ENCODE results near the gene GJC1. TPM values are rescaled to one million over a fixed set of nuclear protein-coding genes. Genes with fewer than 3 reads are reported as not detected.

Gene GJC1
- total and polyA plus RNA-seq, 2 of the 8 experiments (the other 6 are each of a cell fraction or from before 2014, with no cell fraction given), result 29.1 to 154 TPM

GRCh38 chr17:44792276-44792675 lies 37.8 kb downstream of the GJC1 start:
- no peak overlapping the region for H2AFZ ChIP-seq (ENCODE audit: low read length)
- H3K23me2 ChIP-seq (ENCODE audit: low read depth, low read length), result no peaks in the 10 kb centered on the region
- 100% methylated on average over 1 of the region's 1 CpG; no CpG with 5 or more reads in 1 of the 2 experiments for WGBS, 2 experiments (ENCODE audit: extremely low coverage in 1 of 2, insufficient coverage in 1 of 2, insufficient read length in 1 of 2, insufficient replicate concordance in 2 of 2, low coverage in 1 of 2, low lambda C conversion rate in 2 of 2, missing lambda C conversion rate in 1 of 2)
- no peak overlapping the region for H2AK5ac ChIP-seq (ENCODE audit: low read depth, low read length)
- H4K91ac ChIP-seq (replicated peaks; ENCODE audit: insufficient read length, low read length), result no peak overlapping the region
- H3K4me3 ChIP-seq (ENCODE audit: extremely low read depth in 1 of 4, insufficient read depth in 2 of 4, low read depth in 3 of 4, low read length in 4 of 4), result no peak overlapping the region
- DNase-seq (ENCODE audit: low read depth in 1 of 2, low spot score in 2 of 2) (no peak), FAIRE-seq (no peak)
- H3K79me1 ChIP-seq (ENCODE audit: low read depth, low read length), result no peaks in the 10 kb centered on the region
- H3K9ac ChIP-seq (replicated peaks in 1 of 4; ENCODE audit: extremely low read depth in 1 of 4, low read depth in 3 of 4, low read length in 3 of 4), result no peak overlapping the region
- H3K27ac ChIP-seq (ENCODE audit: low read depth, low read length), result no peak overlapping the region
- no peak overlapping the region for H2BK12ac ChIP-seq (ENCODE audit: low read depth, low read length)
- TF ChIP-seq RNF2 (IDR thresholded peaks at IDR 0.05; ENCODE audit: borderline replicate concordance, low read depth, low read length, missing control alignments, poor library complexity, severe bottlenecking) (no peak), POLR2A (IDR thresholded peaks at IDR 0.05; ENCODE audit: control extremely low read depth in 1 of 2, low read depth in 2 of 2, low read length in 2 of 2) (no peak), BCL11A (IDR thresholded peaks at IDR 0.05; ENCODE audit: low read depth in 2 of 2, low read length in 2 of 2) (no peak), SIN3A (conservative IDR thresholded peaks at IDR 0.05 in 1 of 2, IDR thresholded peaks at IDR 0.05 in 1 of 2; ENCODE audit: low read depth in 1 of 2, low read length in 2 of 2) (no peak), FOSL1 (IDR thresholded peaks at IDR 0.05; ENCODE audit: insufficient read depth, low read depth, low read length) (no peak), CHD2 (IDR thresholded peaks at IDR 0.05; ENCODE audit: low read length) (no peak), RXRA (IDR thresholded peaks at IDR 0.05; ENCODE audit: insufficient read depth, low read depth, low read length) (no peak), SIRT6 (IDR thresholded peaks at IDR 0.05; ENCODE audit: low read length) (no peak), E2F6 (IDR thresholded peaks at IDR 0.05) (no peak), SUZ12 (IDR thresholded peaks at IDR 0.05; ENCODE audit: low read length) (no peak), MAX (IDR thresholded peaks at IDR 0.05) (no peak)
- H2BK20ac ChIP-seq (ENCODE audit: low read length), result no peak overlapping the region
- no peak overlapping the region for H2BK120ac ChIP-seq (replicated peaks; ENCODE audit: low read depth, low read length)
- H4K5ac ChIP-seq (ENCODE audit: insufficient read length, low read depth, low read length), result no peak overlapping the region
- H4K8ac ChIP-seq (ENCODE audit: extremely low read depth, insufficient read depth, low read length), result no peak overlapping the region
- H3K4ac ChIP-seq (replicated peaks; ENCODE audit: insufficient read length, low read depth, low read length), result no peak overlapping the region
- ChIA-PET POLR2A (ENCODE audit: partially characterized antibody) (interaction anchor here (0.5 to 0.9 kb wide), 3 partner anchors 11 to 57 kb away, joined by 3 read pairs; no protein-coding TSS in a partner anchor), CTCF (ENCODE audit: partially characterized antibody) (interaction anchor here (0.7 kb wide), 1 partner anchor 85 kb away, joined by 4 read pairs; no protein-coding TSS in a partner anchor)
- H3K9me3 ChIP-seq (ENCODE audit: insufficient read depth in 2 of 2, low read depth in 1 of 2, low read length in 1 of 2), result no peaks in the 10 kb centered on the region
- no peak overlapping the region for H3K18ac ChIP-seq (ENCODE audit: extremely low read depth, low read length)
- no peak overlapping the region for H2BK15ac ChIP-seq (ENCODE audit: low read length)
- no peak overlapping the region for H2BK5ac ChIP-seq (ENCODE audit: low read depth, low read length)
- no peaks in the 10 kb centered on the region for H3K27me3 ChIP-seq (replicated peaks in 1 of 4; ENCODE audit: control insufficient read depth in 3 of 4, extremely low read depth in 1 of 4, insufficient read depth in 3 of 4, low read length in 3 of 4)
- H4K20me1 ChIP-seq (replicated peaks in 1 of 2; ENCODE audit: control insufficient read depth in 1 of 2, insufficient read depth in 2 of 2, low read length in 2 of 2), result peaks cover 0 to 5% of the 10 kb centered on the region in 2 experiments
- no peaks in the 10 kb centered on the region for H3K79me2 ChIP-seq (ENCODE audit: control insufficient read depth in 1 of 2, insufficient read depth in 2 of 2, low read length in 2 of 2)
- no peak overlapping the region for H3K14ac ChIP-seq (ENCODE audit: insufficient read length)
- no peak overlapping the region for H3K23ac ChIP-seq (ENCODE audit: insufficient read length)
- peaks cover 0 to 3% (median 0%) of the 10 kb centered on the region in 4 experiments; a peak in 2 of 7 replicates for H3K4me1 ChIP-seq (replicated peaks in 1 of 4; ENCODE audit: control insufficient read depth in 3 of 4, insufficient read depth in 4 of 4, low read length in 3 of 4)
- H3K56ac ChIP-seq (replicated peaks; ENCODE audit: insufficient read length, low read depth, low read length), result no peak overlapping the region
- peaks cover 0 to under 1% (median 0%) of the 10 kb centered on the region in 4 experiments; a peak in 2 of 8 replicates for H3K36me3 ChIP-seq (ENCODE audit: control insufficient read depth in 2 of 4, insufficient read depth in 4 of 4, low read length in 3 of 4)
- no peak overlapping the region for H3K4me2 ChIP-seq (ENCODE audit: insufficient read depth in 1 of 2, low read depth in 2 of 2, low read length in 2 of 2)

Measured in H1 (cell line).